ENCODE data around the gene CNTNAP2.

GRCh38 chr7:148041156-148041555 lies 1924.6 kb downstream of the CNTNAP2 start:
- TF ChIP-seq, protein P1, sequence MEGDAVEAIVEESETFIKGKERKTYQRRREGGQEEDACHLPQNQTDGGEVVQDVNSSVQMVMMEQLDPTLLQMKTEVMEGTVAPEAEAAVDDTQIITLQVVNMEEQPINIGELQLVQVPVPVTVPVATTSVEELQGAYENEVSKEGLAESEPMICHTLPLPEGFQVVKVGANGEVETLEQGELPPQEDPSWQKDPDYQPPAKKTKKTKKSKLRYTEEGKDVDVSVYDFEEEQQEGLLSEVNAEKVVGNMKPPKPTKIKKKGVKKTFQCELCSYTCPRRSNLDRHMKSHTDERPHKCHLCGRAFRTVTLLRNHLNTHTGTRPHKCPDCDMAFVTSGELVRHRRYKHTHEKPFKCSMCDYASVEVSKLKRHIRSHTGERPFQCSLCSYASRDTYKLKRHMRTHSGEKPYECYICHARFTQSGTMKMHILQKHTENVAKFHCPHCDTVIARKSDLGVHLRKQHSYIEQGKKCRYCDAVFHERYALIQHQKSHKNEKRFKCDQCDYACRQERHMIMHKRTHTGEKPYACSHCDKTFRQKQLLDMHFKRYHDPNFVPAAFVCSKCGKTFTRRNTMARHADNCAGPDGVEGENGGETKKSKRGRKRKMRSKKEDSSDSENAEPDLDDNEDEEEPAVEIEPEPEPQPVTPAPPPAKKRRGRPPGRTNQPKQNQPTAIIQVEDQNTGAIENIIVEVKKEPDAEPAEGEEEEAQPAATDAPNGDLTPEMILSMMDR (tag by site-specific recombination; IDR thresholded peaks at IDR 0.05) = no peak
- TF ChIP-seq YY1 (tag by site-specific recombination; IDR thresholded peaks at IDR 0.05) = no peak
- TF ChIP-seq, protein P2, sequence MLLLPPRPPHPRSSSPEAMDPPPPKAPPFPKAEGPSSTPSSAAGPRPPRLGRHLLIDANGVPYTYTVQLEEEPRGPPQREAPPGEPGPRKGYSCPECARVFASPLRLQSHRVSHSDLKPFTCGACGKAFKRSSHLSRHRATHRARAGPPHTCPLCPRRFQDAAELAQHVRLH (tag by site-specific recombination; IDR thresholded peaks at IDR 0.05) = no peak
- TF ChIP-seq PBX3 (CRISPR knock-in tag; IDR thresholded peaks at IDR 0.05) = no peak
